TTC549 (cell line): ENCODE measurements around the gene SCD5.

Source experiments
- FAIRE-seq: peaks from 2 replicates; lab custom pipeline; 2012; peaks lifted over from hg19 to GRCh38; lab: Jason Lieb, UNC

Gene SCD5

DNA sequence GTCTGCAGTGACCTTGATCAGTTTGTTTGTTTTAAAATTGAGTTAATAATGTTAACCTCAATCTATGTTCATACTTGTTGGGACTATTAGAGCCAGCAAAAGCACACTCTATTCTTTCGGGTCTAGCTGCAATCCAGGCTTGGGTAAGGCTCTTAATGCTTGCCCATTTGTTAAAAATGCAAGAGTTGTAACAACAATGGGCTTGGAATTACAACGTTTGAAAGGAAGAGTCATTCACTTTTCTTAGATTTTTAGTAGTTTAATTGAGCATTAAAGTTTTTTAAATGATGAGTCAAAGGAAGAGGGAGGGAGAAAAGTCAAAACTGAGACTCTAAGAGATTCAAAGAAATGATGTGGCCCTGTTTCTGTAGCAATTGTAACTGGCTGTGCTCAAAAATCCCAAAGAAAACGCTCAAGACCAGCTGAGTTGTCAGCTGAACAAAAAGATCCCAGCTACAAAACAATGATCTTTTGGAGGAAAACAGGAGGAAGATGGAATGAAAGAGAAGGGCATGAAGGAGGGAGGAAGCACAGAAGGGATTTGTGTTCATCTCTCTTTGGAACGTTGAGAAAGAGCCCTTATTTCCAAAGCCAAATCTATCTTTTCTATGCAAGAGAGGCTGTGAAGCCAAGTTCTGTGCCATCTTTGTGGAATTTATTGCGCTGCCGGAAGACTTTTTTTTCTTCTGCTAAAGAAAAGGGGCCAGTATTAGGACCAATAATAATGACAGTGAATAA lies 5.5 kb downstream of the SCD5 start:
- FAIRE-seq, result no peak

DNA sequence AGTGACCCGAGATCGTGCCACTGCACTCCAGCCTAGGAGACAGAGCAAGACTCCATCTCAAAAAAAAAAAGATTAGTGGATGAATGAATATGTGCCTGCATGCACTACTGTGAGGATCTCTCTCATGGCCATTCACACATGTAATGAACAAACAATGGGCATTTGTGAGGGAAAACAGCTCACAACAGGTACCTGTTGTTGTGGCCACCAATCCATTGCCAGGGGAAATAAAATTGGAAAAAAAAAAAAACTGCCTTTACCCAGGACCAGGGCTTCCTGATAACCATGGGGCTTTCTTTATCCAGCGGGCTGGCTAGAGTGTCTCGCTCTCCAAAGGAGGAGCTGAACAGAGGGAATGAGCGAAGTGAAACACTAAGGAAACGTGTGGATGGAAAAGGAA lies 7.4 kb downstream of the SCD5 start:
- no peak for FAIRE-seq

DNA sequence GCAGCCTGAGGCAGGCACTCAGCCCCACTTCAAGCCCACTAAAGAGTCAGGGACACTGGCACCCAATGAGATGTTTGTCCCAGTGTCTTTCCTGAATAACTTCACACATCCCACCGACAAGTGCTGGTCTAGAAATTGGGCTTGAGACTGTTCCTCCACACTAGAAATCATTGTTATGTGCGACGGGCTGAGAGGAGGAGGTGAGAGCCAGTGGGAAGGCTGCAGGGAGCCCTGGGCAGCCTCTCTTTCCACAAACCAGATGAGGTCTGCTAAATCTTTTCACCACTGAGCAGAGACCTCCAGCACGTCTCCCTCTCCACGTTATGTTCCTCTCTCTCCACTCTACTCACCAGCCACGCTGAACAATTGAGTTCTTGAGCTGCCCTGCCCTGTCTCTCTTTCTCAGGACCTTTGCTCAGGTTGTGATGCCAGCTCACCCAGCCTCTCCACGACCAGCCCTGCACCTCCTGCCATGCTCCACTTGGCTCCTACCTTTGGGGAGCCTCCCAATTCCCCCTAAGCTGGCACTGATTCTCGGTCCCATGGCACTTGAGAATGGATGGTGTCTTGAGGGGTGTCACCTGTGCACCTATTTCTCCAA lies 8.4 kb downstream of the SCD5 start:
- no peak for FAIRE-seq

DNA sequence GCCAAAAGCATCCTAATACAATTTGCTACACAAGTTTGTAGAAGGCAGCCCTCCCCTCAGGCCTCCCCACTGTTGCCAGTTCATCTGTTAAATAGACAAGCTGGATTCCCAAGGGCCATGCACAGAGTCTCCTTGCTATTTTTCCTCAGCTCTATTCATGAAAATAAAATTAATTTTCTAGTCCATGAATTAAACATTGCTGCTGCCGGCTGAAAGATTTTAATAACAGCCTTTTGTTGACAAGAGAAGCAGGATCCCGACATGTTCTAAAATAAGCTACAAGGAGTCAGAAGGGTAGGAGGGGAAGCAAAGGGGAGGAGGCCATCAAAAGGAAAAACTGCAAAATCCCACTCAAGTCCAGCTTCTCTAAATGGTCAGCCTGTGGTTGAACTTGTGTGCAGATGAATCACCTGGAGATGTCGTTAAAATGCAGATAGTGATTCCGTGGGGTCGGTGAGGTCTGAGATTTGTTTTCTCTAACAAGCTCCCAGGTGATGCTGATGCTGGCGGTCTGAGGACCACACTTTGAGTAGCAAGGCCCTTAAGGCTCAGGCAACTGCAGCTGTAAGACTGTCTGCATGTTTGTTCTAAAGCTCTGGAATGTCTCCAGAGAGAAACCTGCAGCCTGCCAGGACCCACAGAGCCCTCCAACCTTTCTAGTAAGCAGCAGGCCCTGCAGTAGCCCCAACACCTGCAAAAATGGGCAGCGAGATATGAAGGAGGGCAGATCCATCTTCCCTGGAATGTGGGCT lies 9.4 kb downstream of the SCD5 start:
- no peak for FAIRE-seq

DNA sequence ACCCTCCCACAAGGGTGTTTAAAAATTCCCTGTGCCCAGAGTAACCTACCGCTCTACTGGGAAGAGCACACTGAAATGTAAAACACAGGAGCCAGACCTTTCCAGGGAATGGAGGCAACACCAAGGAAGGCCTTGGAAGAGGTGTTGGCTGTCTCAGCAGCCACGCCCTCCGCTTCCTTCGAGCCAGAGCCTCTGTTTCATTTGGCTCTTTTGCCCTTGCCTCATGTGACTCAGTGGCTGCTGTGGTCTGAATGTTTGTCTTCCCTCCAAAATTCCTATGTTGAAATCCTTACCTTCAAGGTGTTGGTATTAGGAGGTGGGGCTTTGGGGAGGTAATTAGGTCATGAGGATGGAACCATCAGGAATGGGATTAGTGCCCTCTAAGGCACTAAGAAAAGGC lies 11.3 kb downstream of the SCD5 start:
- no peak for FAIRE-seq

DNA sequence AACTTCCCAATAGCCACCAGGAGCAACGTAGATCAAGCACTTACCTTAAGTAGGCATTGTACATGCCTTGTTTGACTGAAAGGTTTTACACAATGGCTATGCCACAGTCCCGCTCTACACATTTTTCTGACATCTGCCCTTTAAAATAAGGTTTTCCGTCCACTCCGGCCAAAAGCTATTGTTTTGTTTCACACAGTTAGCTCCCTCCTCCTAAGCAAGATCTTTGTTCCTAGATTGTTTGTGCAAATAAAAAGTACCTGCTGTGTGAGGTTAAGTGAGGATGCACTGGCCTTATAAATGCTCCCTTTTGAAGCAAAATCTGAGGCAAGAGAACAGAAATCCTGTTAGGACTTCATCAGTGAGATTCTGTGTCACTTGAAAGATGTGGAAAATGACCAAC lies 11.8 kb downstream of the SCD5 start:
- no peak for FAIRE-seq

DNA sequence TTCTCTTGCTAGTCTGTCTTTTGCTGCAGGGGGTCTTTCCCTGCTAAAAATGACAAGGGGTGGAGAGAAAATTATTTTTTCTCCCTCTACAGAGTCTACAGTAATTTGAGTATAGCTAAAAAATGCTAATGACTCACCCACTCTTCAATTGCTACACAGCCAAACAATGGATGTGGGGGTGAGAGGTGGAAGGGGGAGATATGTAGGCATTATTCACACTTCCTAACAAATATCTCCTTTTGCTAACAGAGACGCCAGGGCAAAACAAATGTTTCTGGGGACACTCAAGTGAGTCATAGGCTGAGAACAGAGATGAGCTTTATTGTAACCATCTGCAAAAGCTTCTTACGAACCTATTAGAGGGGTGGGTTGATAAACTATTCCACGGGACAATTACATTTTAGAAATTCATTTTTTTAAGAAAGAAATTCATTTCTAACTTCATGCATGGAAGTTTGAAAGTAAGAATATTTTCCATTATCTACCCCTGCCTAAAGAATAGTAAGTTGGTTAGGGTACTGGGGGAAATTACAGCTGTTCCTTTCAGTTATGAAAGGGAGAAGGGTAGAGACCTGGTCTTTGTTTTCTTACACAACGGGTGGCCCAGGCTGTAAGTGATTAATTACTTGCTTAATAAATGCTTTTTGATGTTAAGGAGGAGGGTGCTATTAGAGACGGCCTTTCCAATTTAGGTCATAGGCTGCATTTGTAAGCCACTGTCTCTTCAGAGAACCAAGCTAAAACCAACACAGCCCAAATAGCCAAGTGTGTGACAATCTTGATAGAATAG lies 12.8 kb downstream of the SCD5 start:
- FAIRE-seq, result no peak

DNA sequence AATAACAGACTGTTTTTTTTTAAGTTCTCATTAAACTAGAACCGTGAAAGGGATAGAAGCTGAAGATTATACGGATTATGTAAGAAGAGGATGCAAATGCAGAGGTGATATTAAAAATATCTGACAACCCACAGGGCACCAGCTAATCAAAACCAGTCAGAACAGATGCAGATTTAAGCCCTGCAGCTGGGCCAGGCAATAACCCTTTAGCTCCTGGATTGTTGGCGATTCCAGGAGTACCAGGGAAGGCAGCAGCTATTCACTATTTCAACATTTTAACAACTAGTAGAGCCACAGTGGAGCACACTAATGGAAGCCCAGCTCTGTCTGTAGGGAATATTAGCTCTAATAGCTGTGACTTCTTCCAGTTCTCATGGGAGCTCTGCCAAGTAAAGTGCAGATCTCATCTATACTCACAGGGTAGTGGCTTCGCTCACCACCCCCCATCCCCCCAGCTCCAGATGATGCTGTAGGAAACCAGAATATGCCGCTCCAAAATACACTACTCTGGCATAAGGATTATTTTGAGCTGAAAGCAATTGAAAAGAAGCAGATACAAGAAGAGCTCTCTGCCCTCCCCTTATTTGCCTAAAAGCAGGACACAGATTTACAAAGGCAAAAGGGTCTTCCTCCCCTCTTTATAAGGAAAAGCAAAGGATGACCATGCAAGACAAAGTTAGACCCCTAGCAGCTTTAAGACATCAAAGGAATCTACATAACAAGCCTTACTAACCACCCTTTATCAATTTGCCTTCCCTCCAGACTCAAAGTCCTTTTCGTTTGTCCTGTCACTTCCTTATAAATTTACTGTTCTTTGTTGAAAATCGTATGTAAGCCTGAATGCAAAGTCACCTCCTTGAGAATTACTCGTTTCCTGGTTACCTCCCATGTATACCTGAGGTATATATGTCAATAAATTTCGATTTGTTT lies 13.7 kb downstream of the SCD5 start:
- FAIRE-seq, result no peak

DNA sequence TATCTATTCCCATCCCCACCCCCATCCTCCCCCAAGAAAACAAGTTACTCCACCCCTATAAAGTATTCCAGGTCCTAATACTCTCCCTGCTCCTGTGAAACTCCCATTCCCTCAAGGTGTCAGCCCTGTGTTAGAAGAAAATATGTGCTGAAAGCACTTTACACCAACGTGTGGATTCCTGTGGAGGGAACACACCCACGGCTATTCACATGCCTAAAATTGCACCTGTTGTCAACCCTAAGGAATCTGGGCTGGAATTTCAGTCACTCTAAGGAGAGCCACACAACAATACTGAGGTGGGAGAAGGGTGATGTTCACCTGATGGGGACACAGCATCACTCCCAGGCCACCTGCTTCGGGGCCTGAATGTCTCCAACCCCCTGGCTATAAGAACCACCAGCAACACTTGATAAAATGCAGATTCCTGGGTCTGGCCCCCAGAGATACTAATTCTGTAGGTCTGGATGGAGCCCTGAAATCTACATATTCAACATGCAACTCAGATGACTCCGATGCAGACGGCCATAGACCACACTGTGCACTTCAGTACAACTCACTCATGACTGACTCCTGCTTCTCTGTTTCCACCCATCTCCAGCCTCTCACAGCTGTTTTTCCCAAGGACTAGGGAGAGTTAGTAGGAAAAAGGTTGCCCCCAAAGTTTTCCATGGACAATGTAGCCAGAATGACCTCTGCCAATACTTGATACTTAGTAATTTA lies 15.8 kb downstream of the SCD5 start:
- FAIRE-seq, result no peak

DNA sequence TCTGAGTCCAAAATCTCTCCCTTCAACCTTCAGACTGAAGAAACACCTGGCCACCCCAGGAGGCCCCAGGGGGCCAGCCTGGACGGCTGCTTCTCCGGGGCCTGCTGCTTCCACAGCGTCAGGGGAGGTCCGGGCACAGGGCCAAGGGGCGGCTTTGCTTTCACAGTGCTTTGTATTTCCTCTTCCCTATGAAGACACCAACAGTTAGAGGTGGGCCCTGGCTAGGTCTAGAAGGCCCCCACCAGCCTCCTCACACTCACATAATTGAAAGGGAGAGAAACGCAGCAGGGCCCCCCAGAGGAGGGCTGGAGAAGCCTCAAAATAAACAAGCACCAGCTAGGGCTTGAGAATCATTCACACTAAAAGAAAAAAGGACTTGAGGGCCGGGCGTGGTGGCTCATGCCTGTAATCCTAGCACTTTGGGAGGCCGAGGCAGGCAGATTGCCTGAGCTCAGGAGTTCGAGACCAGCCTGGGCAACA lies 17.8 kb downstream of the SCD5 start:
- FAIRE-seq, result no peak

DNA sequence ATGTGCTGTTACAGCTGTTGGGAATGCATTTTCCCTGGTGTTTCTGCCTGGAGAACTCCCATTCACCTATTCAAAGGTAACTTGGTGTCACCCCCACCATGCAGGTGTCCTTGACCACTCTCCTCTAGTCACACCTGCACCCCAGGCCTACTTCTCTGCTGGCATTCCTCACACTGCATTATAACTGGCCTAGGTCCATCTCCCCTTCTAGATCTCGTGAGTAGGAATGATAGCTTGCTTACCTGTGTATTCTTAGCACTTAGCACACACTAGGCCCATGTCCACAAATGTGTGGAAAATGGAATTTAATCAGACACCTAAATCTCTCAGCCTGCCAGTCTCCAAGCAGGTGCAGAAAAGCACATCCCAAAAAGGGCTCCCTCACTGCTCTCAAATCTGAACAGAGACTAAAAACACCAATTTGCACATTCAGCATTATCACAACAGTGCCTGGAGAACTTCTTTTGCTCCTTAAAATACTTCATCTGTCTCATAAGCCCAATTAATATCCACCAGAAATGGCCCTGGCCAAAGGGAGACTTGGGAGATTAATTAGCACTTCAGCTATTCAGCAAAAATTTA lies 18.3 kb downstream of the SCD5 start:
- FAIRE-seq, result no peak

DNA sequence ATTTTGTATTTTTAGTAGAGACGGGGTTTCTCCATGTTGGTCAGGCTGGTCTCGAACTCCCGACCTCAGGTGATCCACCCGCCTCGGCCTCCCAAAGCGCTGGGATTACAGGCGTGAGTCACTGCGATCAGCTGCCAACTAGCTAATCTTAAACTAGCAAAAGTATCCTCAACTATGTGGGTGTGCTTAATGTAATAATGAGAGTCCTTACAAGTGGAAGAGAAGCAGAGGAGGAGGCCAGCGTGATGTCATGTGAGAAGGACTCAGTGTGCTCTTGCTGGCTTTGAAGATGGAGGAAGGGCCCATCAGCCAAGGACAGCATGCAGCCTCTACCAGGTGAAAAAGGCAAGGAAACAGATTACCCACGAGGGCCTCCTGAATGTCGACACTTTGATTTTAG lies 19.6 kb downstream of the SCD5 start:
- FAIRE-seq, result no peak

DNA sequence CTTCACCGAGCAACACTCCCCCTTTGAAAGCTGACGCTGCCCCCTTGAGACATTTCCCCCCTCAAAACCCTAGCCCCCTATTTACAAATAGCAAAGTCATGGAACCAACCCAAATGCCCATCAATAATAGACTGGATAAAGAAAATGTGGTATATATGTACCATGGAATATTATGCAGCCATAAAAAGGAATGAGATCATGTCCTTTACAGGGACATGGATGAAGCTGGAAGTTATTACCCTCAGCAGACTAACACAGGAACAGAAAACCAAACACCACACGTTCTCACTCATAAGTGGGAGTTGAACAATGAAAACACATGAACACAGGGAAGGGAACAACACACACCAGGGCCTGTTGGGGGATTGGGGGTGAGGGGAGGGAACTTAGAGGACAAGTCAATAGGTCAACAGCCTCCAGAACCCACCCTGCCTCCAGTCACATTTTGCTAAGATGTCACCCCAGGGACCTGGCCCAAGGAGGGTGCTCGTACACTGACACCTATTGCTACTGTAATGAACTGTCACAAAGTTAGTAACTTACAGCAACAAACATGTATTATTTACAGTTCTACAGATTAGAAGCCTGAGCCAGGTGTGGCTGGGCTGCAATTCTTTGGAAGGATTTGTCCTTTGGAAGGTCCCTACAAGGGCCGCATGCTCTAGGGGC lies 20.6 kb downstream of the SCD5 start:
- no peak for FAIRE-seq

DNA sequence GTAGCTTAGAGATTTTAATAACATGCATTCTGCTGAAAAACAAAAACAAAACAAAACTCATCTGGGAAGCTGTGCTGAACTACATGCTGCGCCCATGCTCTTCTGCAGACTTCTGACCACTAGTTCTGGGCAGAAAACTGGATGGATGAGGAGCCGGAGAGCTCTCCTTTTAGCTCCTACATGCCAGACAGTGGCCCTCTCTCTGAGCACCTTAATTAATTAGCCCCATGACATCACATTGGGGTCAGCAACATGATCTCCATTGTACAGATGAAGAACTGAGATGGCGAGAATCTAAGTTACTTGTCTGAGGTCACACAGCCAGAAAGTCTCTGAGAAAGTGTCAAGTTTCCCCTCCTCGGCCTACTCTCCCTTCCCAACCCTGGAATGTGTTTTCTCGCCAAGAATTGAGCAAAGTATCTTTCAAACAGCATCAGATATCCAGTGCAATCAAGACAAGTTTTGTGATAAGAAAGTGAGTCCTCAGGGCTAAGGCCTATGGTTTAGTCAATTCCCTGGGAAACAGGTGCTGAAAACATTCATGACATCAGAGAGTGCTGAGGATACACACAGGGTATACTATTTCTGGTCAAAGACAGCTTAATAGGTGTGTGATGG lies 21.6 kb downstream of the SCD5 start:
- FAIRE-seq, result no peak

DNA sequence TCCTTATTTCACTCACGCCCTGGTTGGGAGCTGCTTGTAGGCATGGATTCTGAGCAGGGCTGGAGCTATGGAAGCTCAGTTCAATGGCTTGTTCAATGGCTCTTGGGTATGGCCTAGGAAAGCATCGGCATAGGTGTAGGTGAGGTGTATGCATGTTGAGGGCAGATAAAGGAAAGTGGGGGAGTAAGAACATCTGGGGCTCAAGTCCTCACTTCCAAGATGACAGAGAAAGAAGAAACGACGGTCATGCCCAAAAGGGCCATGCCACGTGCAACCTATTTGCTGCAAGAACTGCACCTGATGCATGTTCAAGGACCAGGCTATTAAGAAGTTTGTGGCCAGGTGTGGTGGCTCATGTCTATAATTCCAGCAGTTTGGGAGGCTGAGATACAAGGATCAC lies 23.4 kb downstream of the SCD5 start:
- FAIRE-seq, result no peak

DNA sequence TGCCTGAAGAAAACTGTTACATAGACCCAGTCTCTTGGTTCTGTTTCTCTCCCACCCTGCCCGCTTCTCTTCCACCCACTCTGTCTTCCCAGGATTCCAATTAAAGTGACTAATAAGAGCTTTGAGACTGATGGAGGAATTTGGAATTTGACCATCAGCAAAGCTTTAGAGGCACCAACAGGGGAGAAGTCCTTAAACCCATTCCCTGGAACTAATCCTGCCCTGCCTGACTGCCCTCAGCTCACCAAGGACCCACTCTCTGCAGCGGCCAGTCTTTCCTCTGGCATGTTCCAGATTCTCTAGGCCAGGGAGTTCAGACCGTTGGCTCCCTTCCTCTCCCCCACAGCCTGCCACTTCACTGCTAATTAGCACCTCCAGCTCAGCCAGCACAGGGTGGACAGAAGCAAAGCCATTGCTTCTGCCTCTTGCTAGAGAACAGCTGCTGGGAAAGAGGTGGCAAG lies 23.9 kb downstream of the SCD5 start:
- no peak for FAIRE-seq

DNA sequence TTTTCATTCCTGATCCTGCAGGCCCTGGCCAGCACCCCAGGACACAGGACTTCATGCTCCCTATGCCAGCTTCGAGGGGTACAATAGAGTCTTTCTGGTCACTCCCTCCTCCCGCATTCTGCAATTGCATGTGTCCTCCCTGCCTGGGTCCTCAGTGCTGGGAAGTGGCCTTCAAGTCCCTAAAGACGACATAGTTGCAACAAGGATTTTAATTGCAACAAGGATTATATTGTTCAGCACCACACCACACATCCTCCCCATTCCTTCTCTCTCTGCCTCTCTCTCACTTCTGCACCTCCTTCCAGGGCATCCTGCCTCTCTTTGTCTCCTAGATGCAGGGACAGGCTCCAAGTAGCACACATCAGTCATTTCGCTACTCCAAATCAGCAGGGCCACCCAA lies 25.5 kb downstream of the SCD5 start:
- no peak for FAIRE-seq

DNA sequence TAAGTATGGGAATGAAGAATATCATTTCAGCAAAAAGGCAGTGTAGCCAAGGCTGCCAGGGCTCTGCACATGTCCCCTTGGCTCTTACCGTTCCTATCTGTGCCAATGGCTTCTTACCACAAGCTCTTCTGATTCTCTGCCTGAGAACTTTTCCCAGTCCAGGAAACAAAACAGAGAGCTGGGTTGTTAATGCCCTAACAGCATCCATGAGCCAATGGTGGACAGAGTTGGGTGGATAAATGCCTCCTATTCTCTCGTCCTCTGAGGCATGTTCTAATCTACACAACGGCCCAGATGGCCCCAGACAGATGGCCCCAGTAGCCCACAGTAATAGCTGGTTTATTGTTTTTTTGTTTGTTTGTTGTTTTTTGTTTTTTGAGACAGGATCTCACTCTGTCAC lies 28.0 kb downstream of the SCD5 start:
- no peak for FAIRE-seq

DNA sequence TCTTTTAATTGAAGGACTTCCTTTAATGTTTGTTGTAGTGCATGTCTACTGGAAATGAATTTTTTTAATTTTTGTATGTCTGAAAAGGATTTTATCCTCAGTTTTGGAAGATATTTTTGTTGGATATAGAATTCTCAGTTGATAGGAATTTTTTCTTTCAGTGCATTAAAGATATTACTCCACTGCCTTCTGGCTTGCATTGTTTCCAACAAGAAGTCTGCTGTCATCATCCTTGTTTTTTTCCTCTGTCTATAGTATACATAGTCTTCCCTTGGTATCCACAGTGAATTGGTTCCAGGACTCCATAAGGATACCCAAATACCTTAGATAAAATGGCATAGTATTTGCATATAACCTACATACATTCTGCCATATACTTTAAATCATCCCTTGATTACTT lies 33.5 kb downstream of the SCD5 start:
- FAIRE-seq, result no peak
